Raji (cell line): ENCODE results near the gene CCDC51.

Experiments used
- POLR2A ChIP-seq: IDR thresholded peaks from 2 replicates; pipeline ENCODE4 v1.6.1; 2011; ENCODE audit warnings: low read depth, low read length, control low read depth; ENCODE audit not compliant: insufficient read depth

CCDC51 gene

GRCh38 chr3:48441940-48442339 is 2.0 kb upstream of the CCDC51 start:
- TF ChIP-seq POLR2A: no peak

- TF ChIP-seq POLR2A: no peak
Measured at GRCh38 chr3:48440590-48440958, 655 bp upstream of the CCDC51 start.

- no peak for TF ChIP-seq POLR2A
Measured at GRCh38 chr3:48437812-48438211, 2.1 kb downstream of the CCDC51 start.

- no peak for TF ChIP-seq POLR2A
Measured at GRCh38 chr3:48436855-48437254, 3.1 kb downstream of the CCDC51 start.

GRCh38 chr3:48436477-48436787 is 3.5 kb downstream of the CCDC51 start:
- no peak for TF ChIP-seq POLR2A

GRCh38 chr3:48435774-48436476 is 4.0 kb downstream of the CCDC51 start:
- TF ChIP-seq POLR2A: peak; percentile 41; the same call in 1 of the 2 replicates

GRCh38 chr3:48435223-48435595 is 4.7 kb downstream of the CCDC51 start:
- TF ChIP-seq POLR2A: no peak

- TF ChIP-seq POLR2A: no peak
Measured at GRCh38 chr3:48434591-48435222, 5.2 kb downstream of the CCDC51 start.

GRCh38 chr3:48433472-48434118 is 6.3 kb downstream of the CCDC51 start:
- no peak for TF ChIP-seq POLR2A

- TF ChIP-seq POLR2A: no peak
Measured at GRCh38 chr3:48432411-48433371, 7.2 kb downstream of the CCDC51 start.

GRCh38 chr3:48431224-48432029 is 8.5 kb downstream of the CCDC51 start:
- no peak for TF ChIP-seq POLR2A

GRCh38 chr3:48430708-48431101 is 9.2 kb downstream of the CCDC51 start:
- TF ChIP-seq POLR2A: no peak

- TF ChIP-seq POLR2A: no peak
Measured at GRCh38 chr3:48429960-48430707, 9.8 kb downstream of the CCDC51 start, which contains the start of gene PLXNB1. Gene PLXNB1 (minus strand): TSS chr3:48430086. CDS start chr3:48424611, 5,475 bp downstream.
